PC-9 (cell line): Measurements from ENCODE around the gene BCAR1.
"Not testable (repeated sequence)": the region's sequence is repeated elsewhere in the genome, so short reads cannot be mapped to it uniquely, and the experiment has no call there.

ENCODE experiments used
- EZH2 ChIP-seq: fragments of 200-600 bp; sonication (generic); IDR thresholded peaks from 2 replicates; pipeline ENCODE4 v1.8.0; 2017; ENCODE audit warnings: antibody characterized with exemption, low read depth
- TF ChIP-seq, protein P1 (sequence below): fragments of 200-600 bp; sonication (generic); conservative IDR thresholded peaks from 2 replicates; pipeline ENCODE4 v1.6.1; 2017; ENCODE audit warnings: mixed run types, antibody characterized with exemption, mild to moderate bottlenecking, moderate library complexity

GRCh38 chr16:75209514-75209913 is 41.9 kb downstream of the BCAR1 start:
- TF ChIP-seq, protein P1, sequence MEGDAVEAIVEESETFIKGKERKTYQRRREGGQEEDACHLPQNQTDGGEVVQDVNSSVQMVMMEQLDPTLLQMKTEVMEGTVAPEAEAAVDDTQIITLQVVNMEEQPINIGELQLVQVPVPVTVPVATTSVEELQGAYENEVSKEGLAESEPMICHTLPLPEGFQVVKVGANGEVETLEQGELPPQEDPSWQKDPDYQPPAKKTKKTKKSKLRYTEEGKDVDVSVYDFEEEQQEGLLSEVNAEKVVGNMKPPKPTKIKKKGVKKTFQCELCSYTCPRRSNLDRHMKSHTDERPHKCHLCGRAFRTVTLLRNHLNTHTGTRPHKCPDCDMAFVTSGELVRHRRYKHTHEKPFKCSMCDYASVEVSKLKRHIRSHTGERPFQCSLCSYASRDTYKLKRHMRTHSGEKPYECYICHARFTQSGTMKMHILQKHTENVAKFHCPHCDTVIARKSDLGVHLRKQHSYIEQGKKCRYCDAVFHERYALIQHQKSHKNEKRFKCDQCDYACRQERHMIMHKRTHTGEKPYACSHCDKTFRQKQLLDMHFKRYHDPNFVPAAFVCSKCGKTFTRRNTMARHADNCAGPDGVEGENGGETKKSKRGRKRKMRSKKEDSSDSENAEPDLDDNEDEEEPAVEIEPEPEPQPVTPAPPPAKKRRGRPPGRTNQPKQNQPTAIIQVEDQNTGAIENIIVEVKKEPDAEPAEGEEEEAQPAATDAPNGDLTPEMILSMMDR, result not testable (repeated sequence)
- TF ChIP-seq EZH2, result not testable (repeated sequence)
